IPS-NIHi11 (cell line): ENCODE measurements around the gene RELN.
"Not testable (repeated sequence)": the region's sequence is repeated elsewhere in the genome, so short reads cannot be mapped to it uniquely, and the experiment has no call there.

Experiments
- DNase-seq: peaks from one replicate; pipeline ENCODE4 v3.0.0; 2012; ENCODE audit warnings: mixed read lengths, low spot score

RELN gene

GRCh38 chr7:103560136-103560535 is 429.3 kb downstream of the RELN start:
- no peak for DNase-seq

GRCh38 chr7:103551016-103551415 is 438.4 kb downstream of the RELN start:
- DNase-seq: no peak

GRCh38 chr7:103549786-103550185 is 439.7 kb downstream of the RELN start:
- DNase-seq: no peak

GRCh38 chr7:103547451-103548284 is 441.8 kb downstream of the RELN start:
- no peak for DNase-seq

- DNase-seq: no peak
These were observed 447.0 kb downstream of the RELN start for GRCh38 chr7:103542470-103542869.

DNA sequence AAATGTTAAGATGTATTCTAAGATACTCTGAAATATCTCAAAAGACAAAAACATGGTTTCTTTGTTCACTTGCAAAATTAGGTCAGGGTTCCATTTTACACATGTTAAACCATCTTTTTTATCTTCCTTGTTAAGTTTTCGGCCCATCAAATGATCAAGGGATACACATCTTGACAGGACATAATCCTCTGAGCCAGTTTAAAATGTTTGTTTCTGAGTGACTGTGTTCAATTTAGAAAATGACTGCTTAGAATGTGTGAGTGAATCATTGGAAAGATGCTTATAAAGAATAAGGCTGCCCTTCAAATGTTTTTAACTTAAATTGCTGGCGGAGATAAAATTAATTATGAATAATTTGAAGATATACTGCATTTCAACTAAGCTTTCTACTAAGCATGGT is 447.5 kb downstream of the RELN start:
- DNase-seq: no peak

DNA sequence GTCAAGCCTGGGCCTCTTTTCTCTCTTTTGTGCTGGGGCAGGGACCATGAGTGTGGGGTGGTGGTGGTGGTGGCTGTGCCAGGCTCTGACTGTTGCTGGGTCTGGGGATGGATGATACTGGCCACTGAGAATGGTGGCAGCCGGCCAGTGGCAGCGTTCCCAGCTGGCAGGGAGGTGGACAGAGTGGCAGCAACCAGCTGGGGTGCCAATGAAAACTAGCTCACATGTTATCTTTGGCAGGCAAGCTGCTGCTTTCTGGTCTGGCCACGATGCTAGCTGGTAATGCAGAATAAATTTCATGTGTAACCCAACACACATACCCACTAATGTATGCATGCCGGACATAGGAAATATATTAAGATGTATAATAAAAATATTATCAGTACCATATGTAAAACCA is 448.4 kb downstream of the RELN start:
- DNase-seq: no peak

- no peak for DNase-seq
These were observed 449.1 kb downstream of the RELN start for GRCh38 chr7:103540338-103540737.

DNA sequence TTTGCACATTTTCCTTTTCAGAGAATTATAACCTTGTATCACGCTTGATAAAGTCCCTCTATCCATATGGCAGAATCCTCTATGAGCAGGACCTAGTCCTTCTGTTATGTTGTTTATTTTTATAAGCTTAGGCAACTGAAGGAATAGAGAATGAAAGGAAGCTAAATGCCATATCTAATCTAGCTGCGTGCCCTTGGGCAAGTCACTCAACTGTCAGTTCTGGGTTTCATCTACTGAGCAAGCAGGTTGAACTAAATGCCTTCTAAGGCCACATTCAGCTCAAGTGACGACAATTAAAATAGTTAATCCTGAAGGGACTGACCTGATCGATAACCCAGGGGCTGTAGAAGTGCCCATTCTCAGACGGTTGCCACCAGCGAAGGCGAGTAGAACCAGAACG is 449.6 kb downstream of the RELN start:
- no peak for DNase-seq

DNA sequence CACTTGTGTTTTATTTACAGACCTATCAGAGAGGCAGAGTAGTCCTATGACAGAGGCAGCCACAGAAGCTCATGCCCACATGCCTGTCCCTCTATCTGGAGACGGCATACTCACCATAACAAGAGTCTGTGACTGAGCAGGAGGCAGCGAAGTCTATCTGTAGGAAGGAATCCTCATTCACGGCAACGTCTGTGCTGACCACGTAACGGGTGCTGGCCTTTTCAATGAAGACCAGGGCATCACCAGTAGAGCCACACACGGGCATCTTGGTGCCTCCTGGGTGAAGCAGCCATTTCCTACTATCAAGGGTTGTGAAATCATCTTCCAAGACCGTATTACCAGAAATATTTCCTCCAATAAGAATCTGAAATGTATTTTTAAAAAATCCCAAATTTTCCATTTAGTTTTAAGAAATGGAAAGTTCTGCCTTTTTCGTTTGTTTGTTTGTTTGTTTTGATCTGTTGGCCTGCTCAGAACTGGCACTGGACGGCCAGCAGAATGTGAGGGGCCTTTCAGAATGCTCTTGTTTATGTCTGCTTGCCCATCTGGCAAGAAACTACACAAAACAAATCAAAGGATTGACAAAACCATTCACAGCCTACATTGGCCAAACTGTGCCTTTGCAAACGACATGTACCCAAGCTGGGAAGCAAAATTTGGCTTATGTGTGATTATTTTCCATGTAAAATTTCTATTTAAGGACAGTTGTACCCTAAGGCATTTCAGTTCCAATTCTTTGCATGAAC is 450.3 kb downstream of the RELN start:
- DNase-seq: no peak

GRCh38 chr7:103533761-103534160 is 455.7 kb downstream of the RELN start:
- no peak for DNase-seq

- DNase-seq: no peak
These were observed 456.5 kb downstream of the RELN start for GRCh38 chr7:103532955-103533354.

- no peak for DNase-seq
These were observed 461.3 kb downstream of the RELN start for GRCh38 chr7:103528152-103528551.

- no peak for DNase-seq
These were observed 463.5 kb downstream of the RELN start for GRCh38 chr7:103525937-103526336.

DNA sequence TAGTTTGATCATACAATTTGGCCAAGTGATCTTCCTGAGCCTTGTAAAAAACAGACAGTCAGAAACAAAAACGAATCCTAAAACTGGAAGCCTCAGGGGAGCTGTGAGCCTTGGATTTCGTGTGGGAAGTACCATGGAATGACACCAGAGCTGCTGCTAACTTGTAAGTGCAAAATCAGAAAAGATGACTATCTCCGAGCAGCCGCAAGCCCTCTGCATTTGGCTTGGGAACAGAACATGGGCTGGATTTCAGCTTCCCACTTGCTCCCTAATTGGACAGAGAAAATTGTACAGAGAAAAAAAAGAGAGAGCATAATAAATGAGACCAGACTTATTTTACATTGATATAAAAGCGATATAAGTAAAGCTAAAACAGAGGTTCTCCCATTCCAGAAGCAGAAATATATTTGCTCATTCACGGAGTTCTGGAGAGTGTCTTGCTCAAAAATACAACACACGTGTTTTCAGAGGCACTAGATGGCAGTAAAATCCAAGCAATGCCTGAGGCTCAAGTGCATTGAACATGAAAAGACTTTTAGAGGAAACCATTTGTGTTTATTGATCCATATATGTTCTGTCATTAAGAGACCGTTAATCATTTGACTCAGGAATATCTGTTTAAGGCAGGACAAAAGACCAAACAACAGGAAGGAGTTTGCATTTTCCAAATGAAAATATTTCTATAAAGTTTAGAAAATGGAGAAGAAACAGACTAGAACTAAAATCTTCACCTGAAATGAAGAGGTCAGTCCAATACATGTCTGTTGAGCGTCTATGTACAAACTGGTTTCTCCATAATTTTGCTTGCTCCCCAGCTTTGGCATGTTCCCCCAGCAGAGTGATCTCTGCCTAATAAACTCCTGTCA is 465.2 kb downstream of the RELN start:
- DNase-seq: peak; percentile 12

- DNase-seq: peak; percentile 17
These were observed 467.5 kb downstream of the RELN start for GRCh38 chr7:103521937-103522336.

- DNase-seq: no peak
These were observed 484.8 kb downstream of the RELN start for GRCh38 chr7:103504505-103505135.

- DNase-seq: no peak
These were observed 488.3 kb downstream of the RELN start for GRCh38 chr7:103501206-103501605.

DNA sequence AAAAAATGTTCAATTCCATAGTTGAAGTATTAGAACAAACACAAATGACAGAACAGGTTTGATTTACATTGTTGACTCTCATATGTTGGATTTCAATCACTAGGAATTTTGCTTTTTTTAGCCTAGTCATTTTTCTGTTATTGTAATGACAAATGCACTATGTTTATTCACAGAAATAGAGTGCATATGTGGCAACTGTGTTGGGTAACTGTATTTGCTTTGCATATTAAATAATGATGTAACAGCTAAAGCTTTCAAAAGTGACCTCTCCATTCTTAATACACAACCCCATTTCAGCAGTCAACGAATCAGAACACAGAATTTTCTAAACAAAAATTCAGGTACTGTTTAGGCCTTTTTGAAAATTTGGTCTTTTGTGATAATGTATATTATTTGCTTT is 489.5 kb downstream of the RELN start:
- DNase-seq: no peak

GRCh38 chr7:103487419-103487818 is 502.0 kb downstream of the RELN start:
- DNase-seq: no peak

- not testable (repeated sequence) for DNase-seq
These were observed 502.6 kb downstream of the RELN start for GRCh38 chr7:103486873-103487272.

DNA sequence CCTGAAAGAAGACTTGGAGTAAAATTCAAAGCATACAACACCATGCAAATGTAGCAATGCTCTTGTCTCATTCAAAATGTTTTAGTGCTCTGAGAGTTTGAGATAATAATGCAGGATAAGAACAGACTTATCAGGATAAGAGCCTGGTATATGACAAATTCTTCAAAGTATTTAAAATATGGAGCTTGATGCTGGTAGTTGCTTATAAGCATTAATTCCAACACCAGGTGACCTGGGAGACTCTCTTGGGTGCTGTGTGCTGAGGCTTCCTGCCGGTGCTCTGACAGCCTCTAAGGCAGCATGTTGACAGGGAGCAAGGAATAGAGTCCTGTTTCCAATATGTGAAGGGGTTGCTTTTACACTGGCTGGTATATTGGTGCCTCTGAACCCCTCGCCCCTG is 508.7 kb downstream of the RELN start:
- no peak for DNase-seq
